ENCODE measurements around the gene SORBS1. TPM values are rescaled to one million over a fixed set of nuclear protein-coding genes. Genes with fewer than 3 reads are reported as not detected.

Gene SORBS1
- total and polyA plus RNA-seq, 4 experiments from 2014 or later: 0.67 to 0.93 (median 0.75) TPM; not detected in 1

- ChIA-PET POLR2A (ENCODE audit: partially characterized antibody) (no interaction called here), CTCF (ENCODE audit: partially characterized antibody) (no interaction called here)
- no peaks in the 10 kb centered on the region for H3K36me3 Mint-ChIP-seq
- Histone ChIP-seq H3K27ac (ENCODE audit: low read depth, low read length) (no peak overlapping the region), H3K36me3 (ENCODE audit: insufficient read depth, low read length) (no peaks in the 10 kb centered on the region), H3K4me3 (ENCODE audit: low read length in 2 of 2) (no peak overlapping the region), H3K9me3 (ENCODE audit: control insufficient read depth in 1 of 2, low read length in 2 of 2) (no peaks in the 10 kb centered on the region), H3K4me1 (ENCODE audit: insufficient read depth, low read length) (no peaks in the 10 kb centered on the region), H3K27me3 (ENCODE audit: insufficient read depth, low read length) (no peaks in the 10 kb centered on the region)
- H3K27ac Mint-ChIP-seq: no peak overlapping the region
- peaks cover 0 to 2% (median 0%) of the 10 kb centered on the region in 8 donors for H3K9me3 Mint-ChIP-seq
- intact Hi-C loops (cut with micrococcal nuclease): no loop called here
- no peak overlapping the region for H3K4me3 Mint-ChIP-seq
- H3K27me3 Mint-ChIP-seq: peaks cover 0 to 6% of the 10 kb centered on the region in 2 donors
- no peak for DNase-seq
- no peaks in the 10 kb centered on the region for H3K4me1 Mint-ChIP-seq
These were observed 44.3 kb downstream of the SORBS1 start for GRCh38 chr10:95516774-95517373.

DNA sequence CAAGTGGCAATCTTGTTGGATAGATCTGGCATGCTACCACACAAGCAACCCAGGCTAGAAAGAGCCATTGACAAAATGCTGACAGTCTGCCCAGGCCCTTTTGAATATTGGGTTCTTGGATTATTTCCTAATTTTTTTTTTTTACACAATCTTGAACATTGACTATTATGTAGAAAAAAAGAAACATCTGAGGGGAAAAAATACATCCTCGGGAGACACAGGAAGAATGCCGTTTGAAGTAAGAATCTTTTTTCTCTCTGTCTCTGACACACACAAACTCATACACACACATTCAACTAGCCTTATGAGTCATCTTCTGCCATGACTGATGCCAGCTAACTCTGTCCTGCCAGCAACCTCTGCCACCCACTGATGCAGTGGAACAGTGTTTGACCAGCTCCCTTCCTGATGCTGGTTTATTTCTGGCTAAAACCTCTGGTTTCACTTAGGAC, 47.2 kb downstream of the SORBS1 start:
- no peak overlapping the region for H3K4me3 Mint-ChIP-seq
- H3K27ac Mint-ChIP-seq: no peak overlapping the region
- Histone ChIP-seq H3K4me3 (ENCODE audit: low read length in 2 of 2) (no peak overlapping the region), H3K36me3 (ENCODE audit: insufficient read depth, low read length) (no peaks in the 10 kb centered on the region), H3K4me1 (ENCODE audit: insufficient read depth, low read length) (no peaks in the 10 kb centered on the region), H3K27me3 (ENCODE audit: insufficient read depth, low read length) (no peaks in the 10 kb centered on the region), H3K27ac (ENCODE audit: low read depth, low read length) (no peak overlapping the region), H3K9me3 (ENCODE audit: control insufficient read depth in 1 of 2, low read length in 2 of 2) (no peaks in the 10 kb centered on the region)
- intact Hi-C loops (cut with micrococcal nuclease): no loop called here
- DNase-seq: no peak
- peaks cover 0 to 2% (median 0%) of the 10 kb centered on the region in 8 donors for H3K9me3 Mint-ChIP-seq
- POLR2A ChIA-PET (ENCODE audit: partially characterized antibody): no interaction called here
- H3K36me3 Mint-ChIP-seq: no peaks in the 10 kb centered on the region
- peaks cover 2 to 6% of the 10 kb centered on the region in 2 donors for H3K27me3 Mint-ChIP-seq
- CTCF ChIA-PET (ENCODE audit: partially characterized antibody): no interaction called here
- H3K4me1 Mint-ChIP-seq: no peaks in the 10 kb centered on the region

DNA sequence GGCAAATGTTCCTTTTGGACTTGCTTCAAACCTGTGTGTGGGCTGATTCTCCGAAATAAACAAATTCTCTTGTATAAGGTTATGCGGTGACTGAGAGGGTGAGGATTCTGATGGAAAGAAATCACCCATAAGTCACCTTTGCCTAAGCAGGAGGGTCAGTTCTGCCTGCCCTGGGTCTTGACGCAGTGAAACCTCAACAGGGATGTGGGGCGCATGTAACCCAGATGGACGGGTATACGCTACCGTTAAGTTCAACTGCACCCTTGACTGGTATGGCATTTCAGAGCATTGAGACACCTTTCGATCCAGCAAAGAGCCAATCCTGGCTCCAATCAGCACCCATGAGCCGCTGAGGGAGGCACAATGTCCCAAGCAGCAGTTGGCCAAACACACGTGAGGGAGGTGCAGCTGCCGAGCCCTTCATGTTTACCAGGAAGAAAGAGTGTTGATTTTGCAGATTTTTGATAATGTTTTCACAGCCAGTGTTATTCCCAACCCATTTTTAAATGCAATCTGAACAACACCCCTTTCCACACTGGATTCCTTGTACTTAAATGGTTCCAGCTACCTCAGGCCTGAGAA, 48.1 kb downstream of the SORBS1 start:
- Mint-ChIP-seq H3K9me3 (peaks cover 0 to 2% (median 0%) of the 10 kb centered on the region in 8 donors), H3K4me3 (no peak overlapping the region), H3K27me3 (peaks cover 2 to 6% of the 10 kb centered on the region in 2 donors), H3K4me1 (no peaks in the 10 kb centered on the region), H3K27ac (no peak overlapping the region), H3K36me3 (no peaks in the 10 kb centered on the region)
- H3K4me1 ChIP-seq (ENCODE audit: insufficient read depth, low read length): no peaks in the 10 kb centered on the region
- no peak overlapping the region for H3K4me3 ChIP-seq (ENCODE audit: low read length in 2 of 2)
- DNase-seq: no peak
- H3K36me3 ChIP-seq (ENCODE audit: insufficient read depth, low read length): no peaks in the 10 kb centered on the region
- no peak overlapping the region for H3K27ac ChIP-seq (ENCODE audit: low read depth, low read length)
- H3K9me3 ChIP-seq (ENCODE audit: control insufficient read depth in 1 of 2, low read length in 2 of 2): no peaks in the 10 kb centered on the region
- ChIA-PET POLR2A (ENCODE audit: partially characterized antibody) (no interaction called here), CTCF (ENCODE audit: partially characterized antibody) (no interaction called here)
- intact Hi-C loops (cut with micrococcal nuclease): no loop called here
- no peaks in the 10 kb centered on the region for H3K27me3 ChIP-seq (ENCODE audit: insufficient read depth, low read length)

DNA sequence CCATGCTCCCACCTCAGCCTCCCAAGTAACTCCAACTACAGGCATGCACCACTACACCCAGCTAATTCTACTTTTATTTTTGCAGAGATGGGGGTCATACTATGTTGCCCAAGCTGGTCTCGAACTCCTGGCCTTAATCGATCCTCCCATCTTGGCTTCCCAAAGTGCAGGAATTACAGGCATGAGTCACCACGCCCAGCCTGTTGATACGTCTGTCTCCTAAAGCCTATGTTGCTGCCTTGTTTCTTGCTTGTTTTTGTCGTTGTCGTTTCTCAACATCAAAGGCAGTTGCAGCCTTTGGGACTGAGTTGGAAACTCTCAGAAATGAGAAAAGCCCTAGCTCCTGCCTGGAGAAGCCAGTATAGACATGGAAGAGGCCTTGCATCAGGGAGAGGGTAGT, 49.9 kb downstream of the SORBS1 start:
- Mint-ChIP-seq H3K4me1 (no peaks in the 10 kb centered on the region), H3K36me3 (no peaks in the 10 kb centered on the region), H3K4me3 (no peak overlapping the region), H3K9me3 (no peaks in the 10 kb centered on the region), H3K27me3 (peaks cover 2 to 3% of the 10 kb centered on the region in 2 donors), H3K27ac (no peak overlapping the region)
- intact Hi-C loops (cut with micrococcal nuclease): no loop called here
- Histone ChIP-seq H3K27me3 (ENCODE audit: insufficient read depth, low read length) (no peaks in the 10 kb centered on the region), H3K9me3 (ENCODE audit: control insufficient read depth in 1 of 2, low read length in 2 of 2) (no peaks in the 10 kb centered on the region), H3K36me3 (ENCODE audit: insufficient read depth, low read length) (no peaks in the 10 kb centered on the region), H3K4me1 (ENCODE audit: insufficient read depth, low read length) (no peaks in the 10 kb centered on the region), H3K27ac (ENCODE audit: low read depth, low read length) (no peak overlapping the region), H3K4me3 (ENCODE audit: low read length in 2 of 2) (no peak overlapping the region)
- DNase-seq: no peak
- ChIA-PET POLR2A (ENCODE audit: partially characterized antibody) (no interaction called here), CTCF (ENCODE audit: partially characterized antibody) (no interaction called here)

- POLR2A ChIA-PET (ENCODE audit: partially characterized antibody): no interaction called here
- CTCF ChIA-PET (ENCODE audit: partially characterized antibody): interaction anchor here (1.2 kb wide), 1 partner anchor 79 kb away, joined by 4 read pairs; no protein-coding TSS in a partner anchor
- H3K4me1 Mint-ChIP-seq: no peaks in the 10 kb centered on the region
These were observed 51.9 kb downstream of the SORBS1 start for GRCh38 chr10:95509251-95509650.

DNA sequence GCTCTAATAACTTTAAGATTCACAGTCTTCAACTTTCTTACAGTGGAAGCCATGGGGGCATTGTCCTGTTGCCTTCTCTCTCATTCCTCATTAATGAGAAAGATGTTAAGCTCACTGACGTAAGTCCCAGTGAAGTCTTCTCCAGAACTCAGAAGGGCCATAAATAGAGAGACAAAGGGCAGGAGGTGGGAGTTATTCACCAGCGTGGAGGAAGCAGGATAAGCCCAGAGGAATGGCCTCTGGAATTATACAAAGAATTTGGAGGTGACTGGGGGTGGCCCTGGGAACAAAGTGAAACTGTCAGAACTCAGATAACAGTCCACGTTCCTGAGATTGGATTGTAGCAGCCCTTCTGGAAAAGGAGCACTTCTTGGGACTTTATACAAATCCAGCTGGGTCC, 52.4 kb downstream of the SORBS1 start:
- Histone ChIP-seq H3K27me3 (ENCODE audit: insufficient read depth, low read length) (no peaks in the 10 kb centered on the region), H3K4me1 (ENCODE audit: insufficient read depth, low read length) (no peaks in the 10 kb centered on the region), H3K9me3 (ENCODE audit: control insufficient read depth in 1 of 2, low read length in 2 of 2) (no peaks in the 10 kb centered on the region), H3K36me3 (ENCODE audit: insufficient read depth, low read length) (no peaks in the 10 kb centered on the region), H3K27ac (ENCODE audit: low read depth, low read length) (no peak overlapping the region), H3K4me3 (ENCODE audit: low read length in 2 of 2) (no peak overlapping the region)
- Mint-ChIP-seq H3K36me3 (no peaks in the 10 kb centered on the region), H3K27me3 (peaks cover 3 to 4% of the 10 kb centered on the region in 2 donors), H3K9me3 (no peaks in the 10 kb centered on the region), H3K4me1 (no peaks in the 10 kb centered on the region), H3K27ac (no peak overlapping the region), H3K4me3 (no peak overlapping the region)
- POLR2A ChIA-PET (ENCODE audit: partially characterized antibody): no interaction called here
- CTCF ChIA-PET (ENCODE audit: partially characterized antibody): interaction anchor here (1.2 kb wide), 1 partner anchor 78 kb away, joined by 4 read pairs; no protein-coding TSS in a partner anchor
- intact Hi-C loops (cut with micrococcal nuclease): no loop called here
- DNase-seq: no peak

More at GRCh38 chr10:95509251-95509650, 51.9 kb downstream of the SORBS1 start:
- Mint-ChIP-seq H3K27me3 (peaks cover 3 to 4% of the 10 kb centered on the region in 2 donors), H3K27ac (no peak overlapping the region), H3K9me3 (no peaks in the 10 kb centered on the region), H3K4me3 (no peak overlapping the region), H3K36me3 (no peaks in the 10 kb centered on the region)
- DNase-seq: no peak
- H3K27me3 ChIP-seq (ENCODE audit: insufficient read depth, low read length): no peaks in the 10 kb centered on the region
- H3K4me3 ChIP-seq (ENCODE audit: low read length in 2 of 2): no peak overlapping the region
- no peaks in the 10 kb centered on the region for H3K36me3 ChIP-seq (ENCODE audit: insufficient read depth, low read length)
- no peak overlapping the region for H3K27ac ChIP-seq (ENCODE audit: low read depth, low read length)
- intact Hi-C loops (cut with micrococcal nuclease): no loop called here
- no peaks in the 10 kb centered on the region for H3K9me3 ChIP-seq (ENCODE audit: control insufficient read depth in 1 of 2, low read length in 2 of 2)
- no peaks in the 10 kb centered on the region for H3K4me1 ChIP-seq (ENCODE audit: insufficient read depth, low read length)

DNA sequence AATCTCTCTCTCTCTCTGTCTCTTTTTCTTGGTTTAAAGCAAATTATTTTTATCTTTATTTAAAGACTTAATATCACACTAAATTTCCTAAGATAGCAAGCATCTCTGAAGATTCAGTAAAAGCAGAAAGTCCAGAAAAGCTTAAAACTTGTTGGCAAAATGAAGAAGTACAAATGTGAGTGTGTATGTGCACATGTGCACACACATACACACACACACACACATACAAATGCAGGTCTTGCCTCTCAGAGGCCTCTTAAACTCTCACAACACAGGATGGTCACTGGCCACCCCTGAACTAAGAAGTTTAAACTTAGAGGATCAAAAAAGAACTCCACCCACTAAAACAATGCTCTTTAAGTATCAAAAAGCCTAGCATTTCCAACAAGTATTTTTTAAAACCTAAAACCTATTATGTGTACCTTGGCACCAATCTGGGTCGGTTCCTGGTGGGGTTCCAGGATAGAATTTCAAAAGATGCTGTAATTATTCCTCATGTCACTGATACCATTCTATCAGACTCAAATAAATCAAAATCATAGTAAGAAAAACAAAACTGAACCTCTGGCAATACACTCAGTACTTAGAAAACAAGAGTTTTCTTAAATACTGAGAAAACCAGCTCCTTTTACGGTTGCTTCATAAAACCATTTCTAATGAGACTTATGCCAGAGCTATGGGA, 55.0 kb downstream of the SORBS1 start:
- Mint-ChIP-seq H3K27me3 (peaks cover 0 to 6% of the 10 kb centered on the region in 2 donors), H3K36me3 (no peaks in the 10 kb centered on the region)
- intact Hi-C loops (cut with micrococcal nuclease): no loop called here

More for the DNA sequence above, 55.0 kb downstream of the SORBS1 start:
- H3K4me1 Mint-ChIP-seq: no peaks in the 10 kb centered on the region
- Histone ChIP-seq H3K27ac (ENCODE audit: low read depth, low read length) (no peak overlapping the region), H3K4me1 (ENCODE audit: insufficient read depth, low read length) (no peaks in the 10 kb centered on the region), H3K27me3 (ENCODE audit: insufficient read depth, low read length) (no peaks in the 10 kb centered on the region), H3K36me3 (ENCODE audit: insufficient read depth, low read length) (no peaks in the 10 kb centered on the region), H3K4me3 (ENCODE audit: low read length in 2 of 2) (no peak overlapping the region), H3K9me3 (ENCODE audit: control insufficient read depth in 1 of 2, low read length in 2 of 2) (no peaks in the 10 kb centered on the region)
- H3K9me3 Mint-ChIP-seq: no peaks in the 10 kb centered on the region
- ChIA-PET POLR2A (ENCODE audit: partially characterized antibody) (no interaction called here), CTCF (ENCODE audit: partially characterized antibody) (no interaction called here)
- no peak overlapping the region for H3K27ac Mint-ChIP-seq
- no peak for DNase-seq
- H3K4me3 Mint-ChIP-seq: no peak overlapping the region

Measured in CD4-positive, alpha-beta memory T cell (primary cell).